ENCODE results near the gene PLXNA4.

The PLXNA4 gene

DNA sequence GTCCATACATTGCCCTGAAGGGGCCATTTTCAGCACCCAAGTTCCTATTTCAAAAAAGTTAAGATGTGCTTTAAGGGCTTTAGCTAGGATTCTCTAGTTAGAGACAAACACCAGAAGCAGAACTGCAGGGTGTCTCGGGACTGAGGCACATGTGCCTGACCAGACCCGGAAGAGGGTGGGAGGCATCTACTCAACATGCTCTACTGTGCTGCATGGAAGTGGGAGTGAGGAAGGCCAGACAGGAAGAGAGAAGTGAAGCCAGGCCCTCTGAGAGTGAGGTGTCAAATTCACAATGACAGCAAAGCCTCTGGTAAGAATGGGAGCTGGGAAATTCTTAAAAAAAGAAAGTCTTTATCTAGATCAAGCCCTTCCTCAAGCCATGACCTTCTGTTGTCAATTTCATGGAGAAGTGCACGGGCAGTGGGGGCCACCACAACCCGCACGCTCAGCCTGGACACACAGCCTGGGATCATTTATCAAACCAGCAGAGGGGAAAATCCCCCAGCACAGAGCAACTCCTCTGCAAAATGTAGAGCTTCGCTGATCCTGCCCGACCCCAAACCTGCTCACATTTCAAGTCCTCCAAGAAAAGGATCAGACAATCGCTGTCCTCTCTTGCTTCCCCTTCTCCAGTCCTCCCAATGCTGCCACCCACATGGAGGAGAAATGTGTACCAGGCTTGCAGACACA is 38.7 kb downstream of the PLXNA4 start:
- Histone ChIP-seq H2BK120ac (ENCODE audit: low read depth, low read length) (no peak overlapping the region), H4K8ac (ENCODE audit: low read depth, low read length) (no peak overlapping the region), H3K9ac (ENCODE audit: low read length) (no peak overlapping the region), H3K36me3 (ENCODE audit: control insufficient read depth, insufficient read depth, low read length) (no peaks in the 10 kb centered on the region), H3K18ac (ENCODE audit: low read length) (peak overlapping the region; percentile 15), H3K4me2 (ENCODE audit: low read length) (no peak overlapping the region), H3K56ac (ENCODE audit: low read length) (peak overlapping the region; percentile 18), H3K4me1 (ENCODE audit: control insufficient read depth, low read depth, low read length) (peaks cover 12% of the 10 kb centered on the region), H3K23ac (ENCODE audit: low read length) (no peak overlapping the region), H3K79me2 (ENCODE audit: control insufficient read depth, insufficient read depth, low read length) (no peaks in the 10 kb centered on the region), H2BK5ac (ENCODE audit: low read length) (peak overlapping the region; percentile 46), H3K27ac (ENCODE audit: low read depth, low read length) (peak overlapping the region; percentile 7), H2BK15ac (replicated peaks; ENCODE audit: low read depth) (no peak overlapping the region), H3K4me3 (ENCODE audit: low read length) (no peak overlapping the region), H3K4ac (ENCODE audit: low read depth, low read length) (peak overlapping the region; percentile 19), H4K5ac (ENCODE audit: low read length) (no peak overlapping the region), H3K27me3 (ENCODE audit: insufficient read depth, low read length, poor library complexity) (no peaks in the 10 kb centered on the region), H3K79me1 (ENCODE audit: low read length) (no peaks in the 10 kb centered on the region), H2AK5ac (ENCODE audit: low read length) (peak overlapping the region; percentile 12)
- DNase-seq: peak; percentile 75
- WGBS (ENCODE audit: extremely low coverage, insufficient coverage, low lambda C conversion rate): no CpG with 5 or more reads among the region's 8 CpGs

GRCh38 chr7:132536654-132537395 is 39.4 kb downstream of the PLXNA4 start:
- Histone ChIP-seq H3K23ac (ENCODE audit: low read length) (no peak overlapping the region), H3K18ac (ENCODE audit: low read length) (no peak overlapping the region), H3K79me1 (ENCODE audit: low read length) (no peaks in the 10 kb centered on the region), H3K9ac (ENCODE audit: low read length) (no peak overlapping the region), H3K36me3 (ENCODE audit: control insufficient read depth, insufficient read depth, low read length) (no peaks in the 10 kb centered on the region), H3K4ac (ENCODE audit: low read depth, low read length) (no peak overlapping the region), H2BK15ac (replicated peaks; ENCODE audit: low read depth) (no peak overlapping the region), H3K27ac (ENCODE audit: low read depth, low read length) (no peak overlapping the region), H2BK120ac (ENCODE audit: low read depth, low read length) (no peak overlapping the region), H2BK5ac (ENCODE audit: low read length) (peak overlapping the region; percentile 46), H4K8ac (ENCODE audit: low read depth, low read length) (no peak overlapping the region), H3K4me3 (ENCODE audit: low read length) (no peak overlapping the region), H2AK5ac (ENCODE audit: low read length) (no peak overlapping the region), H3K4me2 (ENCODE audit: low read length) (no peak overlapping the region), H4K5ac (ENCODE audit: low read length) (no peak overlapping the region), H3K79me2 (ENCODE audit: control insufficient read depth, insufficient read depth, low read length) (no peaks in the 10 kb centered on the region), H3K4me1 (ENCODE audit: control insufficient read depth, low read depth, low read length) (peaks cover 12% of the 10 kb centered on the region), H3K27me3 (ENCODE audit: insufficient read depth, low read length, poor library complexity) (no peaks in the 10 kb centered on the region), H3K56ac (ENCODE audit: low read length) (peak overlapping the region; percentile 28)
- peak; percentile 68 for DNase-seq
- WGBS (ENCODE audit: extremely low coverage, insufficient coverage, low lambda C conversion rate): no CpG with 5 or more reads among the region's 13 CpGs

DNA sequence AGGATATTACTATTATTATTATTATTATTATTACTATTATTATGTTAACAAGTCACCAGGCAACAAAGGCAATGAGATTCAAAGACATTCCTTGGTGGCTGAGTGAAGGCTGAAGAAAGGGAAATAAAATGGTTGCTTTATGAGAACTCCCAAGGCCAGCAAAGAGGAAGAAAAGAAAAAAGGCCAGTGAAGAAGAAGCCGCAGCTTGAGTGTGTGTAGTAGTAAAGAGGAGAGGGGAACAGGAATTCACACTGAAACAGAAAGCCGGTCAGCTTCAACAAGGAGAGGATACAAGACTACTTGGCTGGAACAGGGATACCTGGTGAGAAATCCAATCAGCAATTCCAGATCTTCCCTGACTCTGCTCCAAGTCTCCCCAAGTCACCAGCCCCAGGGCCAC is 42.4 kb downstream of the PLXNA4 start:
- no CpG with 5 or more reads among the region's 2 CpGs for WGBS (ENCODE audit: extremely low coverage, insufficient coverage, low lambda C conversion rate)
- H2BK5ac ChIP-seq (ENCODE audit: low read length): no peak overlapping the region

GRCh38 chr7:132532281-132532680 is 44.0 kb downstream of the PLXNA4 start:
- no peak for DNase-seq
- Histone ChIP-seq H3K79me2 (ENCODE audit: control insufficient read depth, insufficient read depth, low read length) (no peaks in the 10 kb centered on the region), H3K79me1 (ENCODE audit: low read length) (no peaks in the 10 kb centered on the region), H3K56ac (ENCODE audit: low read length) (no peak overlapping the region), H2BK120ac (ENCODE audit: low read depth, low read length) (no peak overlapping the region), H3K4me2 (ENCODE audit: low read length) (no peak overlapping the region), H3K4ac (ENCODE audit: low read depth, low read length) (no peak overlapping the region), H2BK15ac (replicated peaks; ENCODE audit: low read depth) (no peak overlapping the region), H2BK5ac (ENCODE audit: low read length) (no peak overlapping the region), H3K23ac (ENCODE audit: low read length) (no peak overlapping the region), H3K27ac (ENCODE audit: low read depth, low read length) (no peak overlapping the region), H3K27me3 (ENCODE audit: insufficient read depth, low read length, poor library complexity) (no peaks in the 10 kb centered on the region), H3K4me3 (ENCODE audit: low read length) (no peak overlapping the region), H3K9ac (ENCODE audit: low read length) (no peak overlapping the region), H3K4me1 (ENCODE audit: control insufficient read depth, low read depth, low read length) (peaks cover 1% of the 10 kb centered on the region), H4K8ac (ENCODE audit: low read depth, low read length) (no peak overlapping the region), H4K5ac (ENCODE audit: low read length) (no peak overlapping the region), H3K18ac (ENCODE audit: low read length) (no peak overlapping the region), H3K36me3 (ENCODE audit: control insufficient read depth, insufficient read depth, low read length) (no peaks in the 10 kb centered on the region), H2AK5ac (ENCODE audit: low read length) (no peak overlapping the region)
- WGBS (ENCODE audit: extremely low coverage, insufficient coverage, low lambda C conversion rate): no CpG with 5 or more reads among the region's 4 CpGs

More for the DNA sequence above, 42.4 kb downstream of the PLXNA4 start:
- H3K27me3 ChIP-seq (ENCODE audit: insufficient read depth, low read length, poor library complexity): no peaks in the 10 kb centered on the region
- no peak overlapping the region for H4K8ac ChIP-seq (ENCODE audit: low read depth, low read length)
- H3K4ac ChIP-seq (ENCODE audit: low read depth, low read length): no peak overlapping the region
- peaks cover 7% of the 10 kb centered on the region for H3K4me1 ChIP-seq (ENCODE audit: control insufficient read depth, low read depth, low read length)
- no peaks in the 10 kb centered on the region for H3K79me2 ChIP-seq (ENCODE audit: control insufficient read depth, insufficient read depth, low read length)
- H2BK15ac ChIP-seq (replicated peaks; ENCODE audit: low read depth): no peak overlapping the region
- no peak overlapping the region for H4K5ac ChIP-seq (ENCODE audit: low read length)
- no peaks in the 10 kb centered on the region for H3K79me1 ChIP-seq (ENCODE audit: low read length)
- H2BK120ac ChIP-seq (ENCODE audit: low read depth, low read length): no peak overlapping the region
- no peak overlapping the region for H2AK5ac ChIP-seq (ENCODE audit: low read length)
- DNase-seq: no peak
- no peak overlapping the region for H3K9ac ChIP-seq (ENCODE audit: low read length)
- no peak overlapping the region for H3K4me2 ChIP-seq (ENCODE audit: low read length)
- H3K36me3 ChIP-seq (ENCODE audit: control insufficient read depth, insufficient read depth, low read length): no peaks in the 10 kb centered on the region
- H3K23ac ChIP-seq (ENCODE audit: low read length): no peak overlapping the region
- no peak overlapping the region for H3K18ac ChIP-seq (ENCODE audit: low read length)
- H3K27ac ChIP-seq (ENCODE audit: low read depth, low read length): no peak overlapping the region
- H3K4me3 ChIP-seq (ENCODE audit: low read length): no peak overlapping the region
- H3K56ac ChIP-seq (ENCODE audit: low read length): no peak overlapping the region

GRCh38 chr7:132531562-132531961 is 44.7 kb downstream of the PLXNA4 start:
- no peak overlapping the region for H2AK5ac ChIP-seq (ENCODE audit: low read length)
- no CpG with 5 or more reads among the region's 5 CpGs for WGBS (ENCODE audit: extremely low coverage, insufficient coverage, low lambda C conversion rate)
- H2BK15ac ChIP-seq (replicated peaks; ENCODE audit: low read depth): no peak overlapping the region
- H3K4ac ChIP-seq (ENCODE audit: low read depth, low read length): no peak overlapping the region
- no peak overlapping the region for H3K27ac ChIP-seq (ENCODE audit: low read depth, low read length)
- H3K36me3 ChIP-seq (ENCODE audit: control insufficient read depth, insufficient read depth, low read length): no peaks in the 10 kb centered on the region
- no peaks in the 10 kb centered on the region for H3K4me1 ChIP-seq (ENCODE audit: control insufficient read depth, low read depth, low read length)
- H3K18ac ChIP-seq (ENCODE audit: low read length): no peak overlapping the region
- no peak overlapping the region for H2BK120ac ChIP-seq (ENCODE audit: low read depth, low read length)
- no peaks in the 10 kb centered on the region for H3K79me1 ChIP-seq (ENCODE audit: low read length)
- no peak overlapping the region for H2BK5ac ChIP-seq (ENCODE audit: low read length)
- no peak overlapping the region for H3K4me3 ChIP-seq (ENCODE audit: low read length)
- no peak overlapping the region for H3K23ac ChIP-seq (ENCODE audit: low read length)
- H3K56ac ChIP-seq (ENCODE audit: low read length): no peak overlapping the region
- H3K27me3 ChIP-seq (ENCODE audit: insufficient read depth, low read length, poor library complexity): no peaks in the 10 kb centered on the region
- H4K5ac ChIP-seq (ENCODE audit: low read length): no peak overlapping the region
- H4K8ac ChIP-seq (ENCODE audit: low read depth, low read length): no peak overlapping the region
- no peaks in the 10 kb centered on the region for H3K79me2 ChIP-seq (ENCODE audit: control insufficient read depth, insufficient read depth, low read length)
- no peak for DNase-seq
- no peak overlapping the region for H3K9ac ChIP-seq (ENCODE audit: low read length)
- H3K4me2 ChIP-seq (ENCODE audit: low read length): no peak overlapping the region
